ENCODE results near the gene SUCLG2.

Gene SUCLG2

GRCh38 chr3:67509471-67510075 is 144.8 kb downstream of the SUCLG2 start:
- no peak for DNase-seq (ENCODE audit: low read depth)

GRCh38 chr3:67507584-67507983 is 146.8 kb downstream of the SUCLG2 start:
- no peak for DNase-seq (ENCODE audit: low read depth)

- no peak for DNase-seq (ENCODE audit: low read depth)
These were observed 153.7 kb downstream of the SUCLG2 start for GRCh38 chr3:67500709-67501108.

- DNase-seq (ENCODE audit: low read depth): no peak
These were observed 156.7 kb downstream of the SUCLG2 start for GRCh38 chr3:67497746-67498145.

GRCh38 chr3:67495751-67496150 is 158.7 kb downstream of the SUCLG2 start:
- no peak for DNase-seq (ENCODE audit: low read depth)

- no peak for DNase-seq (ENCODE audit: low read depth)
These were observed 160.6 kb downstream of the SUCLG2 start for GRCh38 chr3:67493808-67494207.

GRCh38 chr3:67490658-67491057 is 163.8 kb downstream of the SUCLG2 start:
- DNase-seq (ENCODE audit: low read depth): no peak

- no peak for DNase-seq (ENCODE audit: low read depth)
These were observed 164.6 kb downstream of the SUCLG2 start for GRCh38 chr3:67489816-67490215.

- DNase-seq (ENCODE audit: low read depth): no peak
These were observed 166.8 kb downstream of the SUCLG2 start for GRCh38 chr3:67487564-67488114.

GRCh38 chr3:67486883-67487282 is 167.5 kb downstream of the SUCLG2 start:
- DNase-seq (ENCODE audit: low read depth): no peak

- no peak for DNase-seq (ENCODE audit: low read depth)
These were observed 170.3 kb downstream of the SUCLG2 start for GRCh38 chr3:67484085-67484484.

GRCh38 chr3:67481126-67481525 is 173.3 kb downstream of the SUCLG2 start:
- DNase-seq (ENCODE audit: low read depth): no peak

GRCh38 chr3:67478423-67478822 is 176.0 kb downstream of the SUCLG2 start:
- DNase-seq (ENCODE audit: low read depth): no peak

- no peak for DNase-seq (ENCODE audit: low read depth)
These were observed 180.1 kb downstream of the SUCLG2 start for GRCh38 chr3:67474311-67474710.

- no peak for DNase-seq (ENCODE audit: low read depth)
These were observed 181.7 kb downstream of the SUCLG2 start for GRCh38 chr3:67472674-67473201.

GRCh38 chr3:67470207-67470606 is 184.2 kb downstream of the SUCLG2 start:
- no peak for DNase-seq (ENCODE audit: low read depth)

- DNase-seq (ENCODE audit: low read depth): no peak
These were observed 185.9 kb downstream of the SUCLG2 start for GRCh38 chr3:67468511-67468910.

- no peak for DNase-seq (ENCODE audit: low read depth)
These were observed 190.8 kb downstream of the SUCLG2 start for GRCh38 chr3:67463656-67464055.

GRCh38 chr3:67462187-67462586 is 192.2 kb downstream of the SUCLG2 start:
- no peak for DNase-seq (ENCODE audit: low read depth)

- DNase-seq (ENCODE audit: low read depth): no peak
These were observed 192.7 kb downstream of the SUCLG2 start for GRCh38 chr3:67461667-67462142.

GRCh38 chr3:67460841-67461510 is 193.4 kb downstream of the SUCLG2 start:
- DNase-seq (ENCODE audit: low read depth): no peak

GRCh38 chr3:67459796-67460195 is 194.6 kb downstream of the SUCLG2 start:
- no peak for DNase-seq (ENCODE audit: low read depth)

- DNase-seq (ENCODE audit: low read depth): no peak
These were observed 195.4 kb downstream of the SUCLG2 start for GRCh38 chr3:67458896-67459530.

All from activated gamma-delta T cell treated with anti-CD3 and anti-CD28 coated beads, Interleukin-2, amount 50 U/mL, for 16 hours (primary cell).